ENCODE results near the gene MILR1.

- TF ChIP-seq EP300 (IDR thresholded peaks at IDR 0.05) (peak; percentile 68 to 97), CTCF (IDR thresholded peaks at IDR 0.05) (peak in 1 of 5 experiments; percentile 57), POLR2A (IDR thresholded peaks at IDR 0.05) (peak; percentile 47 to 77)
Measured at GRCh38 chr17:64505340-64506200, 56.7 kb downstream of the MILR1 start.
